DMS79 (cell line): ENCODE data around the gene KIAA1143.

Source experiments
- DNase-seq: peaks from one replicate; lab custom pipeline; 2025; lab: John Stamatoyannopoulos, UW

The KIAA1143 gene

GRCh38 chr3:44761424-44762169 lies at the start of gene KIAA1143, which contains the start of gene KIF15:
TSS of gene KIAA1143 (minus strand) at chr3:44761619. CDS start at chr3:44761602, 17 bp downstream.
TSS of gene KIF15 (plus strand) at chr3:44761794. CDS start at chr3:44761866, 72 bp downstream.
- DNase-seq = peak; percentile 49

GRCh38 chr3:44805960-44806359 lies 44.5 kb upstream of the KIAA1143 start:
- no peak for DNase-seq

GRCh38 chr3:44803298-44803697 lies 41.9 kb upstream of the KIAA1143 start:
- no peak for DNase-seq

- DNase-seq = no peak
Measured at GRCh38 chr3:44802011-44802410, 40.6 kb upstream of the KIAA1143 start.

- DNase-seq = no peak
Measured at GRCh38 chr3:44795197-44795596, 33.8 kb upstream of the KIAA1143 start.

- no peak for DNase-seq
Measured at GRCh38 chr3:44782891-44783290, 21.5 kb upstream of the KIAA1143 start.

GRCh38 chr3:44772099-44772442 lies 10.7 kb upstream of the KIAA1143 start:
- no peak for DNase-seq

GRCh38 chr3:44771424-44772098 lies 10.1 kb upstream of the KIAA1143 start:
- DNase-seq = no peak

GRCh38 chr3:44764248-44764647 lies 2.8 kb upstream of the KIAA1143 start:
- no peak for DNase-seq

- DNase-seq = no peak
Measured at GRCh38 chr3:44762690-44763089, 1.3 kb upstream of the KIAA1143 start.

GRCh38 chr3:44762170-44762677 lies 805 bp upstream of the KIAA1143 start:
- no peak for DNase-seq

GRCh38 chr3:44761101-44761423 lies 357 bp downstream of the KIAA1143 start:
- DNase-seq = no peak

GRCh38 chr3:44734646-44735168 lies 26.7 kb downstream of the KIAA1143 start:
- DNase-seq = no peak

GRCh38 chr3:44729384-44729910 lies 32.0 kb downstream of the KIAA1143 start, which contains the start of gene ZNF501:
TSS of gene ZNF501 (plus strand) at chr3:44729635. CDS start at chr3:44734422, 4,787 bp downstream.
- DNase-seq = peak; percentile 77

GRCh38 chr3:44722103-44722401 lies 39.4 kb downstream of the KIAA1143 start:
- DNase-seq = no peak

- DNase-seq = no peak
Measured at GRCh38 chr3:44721231-44722102, 40.0 kb downstream of the KIAA1143 start.

GRCh38 chr3:44712455-44713075 lies 48.9 kb downstream of the KIAA1143 start, which contains the start of gene ZNF502:
TSS of gene ZNF502 (plus strand) at chr3:44712660. CDS start at chr3:44720262, 7,602 bp downstream.
- no peak for DNase-seq
